Inflammatory macrophage treated with lipopolysaccharide for 4 hours (primary cell): Measurements from ENCODE around the gene MIF4GD.
A peak's percentile ranks its signal among the peaks of the same experiment; 100 is the strongest.
"Not testable (repeated sequence)": the region's sequence is repeated elsewhere in the genome, so short reads cannot be mapped to it uniquely, and the experiment has no call there.

ENCODE experiments used
- DNase-seq: peaks from one replicate; pipeline ENCODE4 v3.0.0-alpha.2; 2020

The MIF4GD gene

GRCh38 chr17:75288359-75288758, 17.3 kb upstream of the MIF4GD start:
- no peak for DNase-seq

GRCh38 chr17:75287221-75287620, 16.2 kb upstream of the MIF4GD start:
- DNase-seq: no peak

- no peak for DNase-seq
Measured at GRCh38 chr17:75285123-75285522, 14.1 kb upstream of the MIF4GD start.

- not testable (repeated sequence) for DNase-seq
Measured at GRCh38 chr17:75280189-75280588, 9.2 kb upstream of the MIF4GD start.

- DNase-seq: no peak
Measured at GRCh38 chr17:75277664-75278071, 6.6 kb upstream of the MIF4GD start.

GRCh38 chr17:75273977-75274708, 3.1 kb upstream of the MIF4GD start:
- no peak for DNase-seq

GRCh38 chr17:75272848-75273184, 1.8 kb upstream of the MIF4GD start:
- DNase-seq: no peak

GRCh38 chr17:75271955-75272847, 1.2 kb upstream of the MIF4GD start:
- no peak for DNase-seq

GRCh38 chr17:75271233-75271954, 363 bp upstream of the MIF4GD start:
- peak; percentile 87 for DNase-seq

- DNase-seq: peak; percentile 85
Measured at GRCh38 chr17:75270218-75270965, 639 bp downstream of the MIF4GD start.

- DNase-seq: no peak
Measured at GRCh38 chr17:75269844-75270217, 1.2 kb downstream of the MIF4GD start.

GRCh38 chr17:75267411-75268232, 3.4 kb downstream of the MIF4GD start:
- no peak for DNase-seq

GRCh38 chr17:75267153-75267410, 3.9 kb downstream of the MIF4GD start:
- peak; percentile 80 for DNase-seq

- no peak for DNase-seq
Measured at GRCh38 chr17:75266316-75267152, 4.5 kb downstream of the MIF4GD start.

- DNase-seq: peak; percentile 64
Measured at GRCh38 chr17:75265614-75266315, 5.3 kb downstream of the MIF4GD start.

- DNase-seq: no peak
Measured at GRCh38 chr17:75263055-75263454, 8.0 kb downstream of the MIF4GD start.

GRCh38 chr17:75262112-75262606, 8.9 kb downstream of the MIF4GD start:
- DNase-seq: no peak

GRCh38 chr17:75261336-75262111, 9.5 kb downstream of the MIF4GD start, which contains the start of the genes GGA3 and MRPS7:
Gene GGA3 (minus strand): TSS chr17:75261606. CDS start chr17:75261587, 19 bp downstream.
Gene MRPS7 (plus strand): TSS chr17:75261879. CDS start chr17:75261901, 22 bp downstream.
- peak; percentile 95 for DNase-seq

- peak; percentile 63 for DNase-seq
Measured at GRCh38 chr17:75260641-75261335, 10.2 kb downstream of the MIF4GD start.
